HCT116 (cell line): ENCODE measurements around the gene TBXAS1. TPM values are rescaled to one million over a fixed set of nuclear protein-coding genes. Genes with fewer than 3 reads are reported as not detected.

Source experiments
- ATAC-seq: fragments of 200-7000 bp; cut with Tn5 transposase; 2 replicates; pipeline ENCODE4 v1.9.1; 2020; ENCODE audit warnings: mild to moderate bottlenecking, moderate library complexity
- BruUV-seq: library from RNA; stranded (reverse); fragments of 400-500 nt; replicated peaks from 2 replicates; lab custom pipeline; 2021; lab: Mats Ljungman, UMichigan
- CTCF ChIA-PET: fragments of 300-600 bp; sonication (Branson Sonifier 250); formaldehyde crosslinking; loops from one replicate; lab custom pipeline; 2021; ENCODE audit warnings: antibody characterized with exemption; lab: Charles Lee
- POLR2A ChIA-PET: fragments of 300-600, 350-600 bp; sonication (Branson Sonifier 250); formaldehyde crosslinking; loops from one replicate; lab custom pipeline; 2021; ENCODE audit warnings: antibody characterized with exemption; lab: Charles Lee
- RAD21 ChIA-PET, 2 experiments: fragments of 300-600 bp; sonication (Branson Sonifier 250); formaldehyde crosslinking; loops; one replicate each; lab custom pipeline; 2023; ENCODE audit warnings: low total read pairs in 2 of 2; ENCODE audit not compliant: uncharacterized antibody in 2 of 2, unreplicated experiment in 2 of 2, low non-redundant PET in 1 of 2; lab: Charles Lee
- DNase-seq: peaks from one replicate; pipeline ENCODE4 v3.0.0-alpha.2; 2010; ENCODE audit warnings: low read depth, low spot score
- H2AFZ ChIP-seq: fragments of 200-600 bp; shearing (Covaris generic), sonication (generic); 2 replicates; pipeline ENCODE4 v1.6.1; 2017; ENCODE audit warnings: low read depth, mixed run types, mixed read lengths, antibody characterized with exemption, low read length; ENCODE audit not compliant: poor library complexity, severe bottlenecking
- H3K27ac ChIP-seq: 2 replicates; pipeline ENCODE4 v1.5.1; 2012; ENCODE audit warnings: low read depth, low read length
- H3K27me3 ChIP-seq: fragments of 200-600 bp; sonication (generic); 2 replicates; pipeline ENCODE4 v1.6.1; 2016; ENCODE audit warnings: mixed run types, low read length, mixed read lengths; ENCODE audit not compliant: insufficient read depth
- H3K36me3 ChIP-seq, 2 experiments: fragments of 200-500 bp in 1 of 2; fragments of 200-600 bp in 1 of 2; sonication (Bioruptor generic) in 1 of 2; sonication (generic) in 1 of 2; 2 replicates each; pipeline versions ENCODE4 v1.5.1 to v1.6.1; 2014 to 2016; ENCODE audit warnings: low read length in 2 of 2, inconsistent platforms in 1 of 2, mixed read lengths in 1 of 2, mixed run types in 1 of 2; ENCODE audit not compliant: insufficient read depth in 2 of 2, control insufficient read depth in 1 of 2
- H3K4me1 ChIP-seq, 2 experiments: fragments of 200-600 bp in 1 of 2; sonication (generic) in 1 of 2; 2 replicates each; pipeline versions ENCODE4 v1.5.1 to v1.6.1; 2012 to 2017; ENCODE audit warnings: low read length in 2 of 2, inconsistent platforms in 1 of 2, mild to moderate bottlenecking in 1 of 2, mixed read lengths in 1 of 2, mixed run types in 1 of 2, moderate library complexity in 1 of 2; ENCODE audit not compliant: insufficient read depth in 2 of 2, control insufficient read depth in 1 of 2
- H3K4me2 ChIP-seq: fragments of 200-600 bp; sonication (generic); 2 replicates; pipeline ENCODE4 v1.6.1; 2017; ENCODE audit warnings: mixed run types, low read length, mixed read lengths
- H3K4me3 ChIP-seq, 2 experiments: fragments of 200-600 bp in 1 of 2; sonication (generic) in 1 of 2; replicated peaks in 1 of 2; 2 replicates each; pipeline ENCODE4 v1.5.1; 2011 to 2016; ENCODE audit warnings: low read length in 2 of 2, control low read depth in 1 of 2, low read depth in 1 of 2, mild to moderate bottlenecking in 1 of 2, mixed read lengths in 1 of 2, mixed run types in 1 of 2
- H3K79me2 ChIP-seq: fragments of 200-600 bp; sonication (generic); 2 replicates; pipeline ENCODE4 v1.6.1; 2017; ENCODE audit warnings: mild to moderate bottlenecking, mixed run types, low read length, moderate library complexity, mixed read lengths; ENCODE audit not compliant: insufficient read depth
- H3K9ac ChIP-seq: fragments of 200-600 bp; sonication (generic); 2 replicates; pipeline ENCODE4 v1.6.1; 2016; ENCODE audit warnings: low read length, mixed read lengths
- H3K9me2 ChIP-seq: fragments of 200-600 bp; sonication (generic), shearing (Covaris generic); 2 replicates; pipeline ENCODE4 v1.6.1; 2017; ENCODE audit warnings: mixed run types, mild to moderate bottlenecking, moderate library complexity; ENCODE audit not compliant: insufficient read depth
- H3K9me3 ChIP-seq, 2 experiments: fragments of 200-500 bp in 1 of 2; fragments of 200-600 bp in 1 of 2; sonication (Bioruptor generic) in 1 of 2; sonication (generic) in 1 of 2; 2 replicates each; pipeline ENCODE4 v1.6.1; 2014 to 2017; ENCODE audit warnings: low read length in 2 of 2, mixed read lengths in 2 of 2, inconsistent platforms in 1 of 2, low read depth in 1 of 2, mild to moderate bottlenecking in 1 of 2, mixed run types in 1 of 2, moderate library complexity in 1 of 2; ENCODE audit not compliant: control insufficient read depth in 1 of 2, insufficient read depth in 1 of 2
- H4K20me1 ChIP-seq: fragments of 200-600 bp; sonication (generic), shearing (Covaris generic); 2 replicates; pipeline ENCODE4 v1.6.1; 2017; ENCODE audit warnings: mixed run types, mild to moderate bottlenecking, moderate library complexity; ENCODE audit not compliant: insufficient read depth
- CBX3 ChIP-seq: IDR thresholded peaks from 2 replicates; pipeline ENCODE4 v1.6.1; 2012; ENCODE audit warnings: low read depth
- CEBPB ChIP-seq: IDR thresholded peaks from 2 replicates; pipeline ENCODE4 v1.6.1; 2012; ENCODE audit warnings: low read depth
- EGR1 ChIP-seq: IDR thresholded peaks from 2 replicates; pipeline ENCODE4 v1.6.1; 2012; ENCODE audit warnings: low read depth
- EZH2 ChIP-seq: fragments of 200-600 bp; sonication (generic); IDR thresholded peaks from 2 replicates; pipeline ENCODE4 v1.6.1; 2017; ENCODE audit warnings: antibody characterized with exemption, mixed run types
- EZH2phosphoT487 ChIP-seq: fragments of 200-600 bp; IDR thresholded peaks from 2 replicates; pipeline ENCODE4 v1.6.1; 2018; ENCODE audit warnings: antibody characterized with exemption, borderline replicate concordance
- RAD21 ChIP-seq: IDR thresholded peaks from 2 replicates; pipeline ENCODE4 v1.6.1; 2012; ENCODE audit warnings: low read depth, mild to moderate bottlenecking
- SIN3A ChIP-seq: IDR thresholded peaks from 2 replicates; pipeline ENCODE4 v1.6.1; 2012; ENCODE audit warnings: low read depth
- SP1 ChIP-seq: IDR thresholded peaks from 2 replicates; pipeline ENCODE4 v1.6.1; 2012; ENCODE audit warnings: low read depth
- SRF ChIP-seq: IDR thresholded peaks from 2 replicates; pipeline ENCODE4 v1.6.1; 2012; ENCODE audit warnings: low read depth
- ZFX ChIP-seq: fragments of 450-650 bp; IDR thresholded peaks from 2 replicates; pipeline ENCODE4 v1.6.1; 2017
- intact Hi-C: fragments of 100-400 bp; cut with micrococcal nuclease; formaldehyde crosslinking; loops from 2 replicates; pipeline ENCODE4 v1.10.0; 2022
- total RNA-seq: library from RNA; stranded (reverse); gene quantifications from one replicate; pipeline ENCODE4 v1.2.1, GENCODE V29; 2021; ENCODE audit not compliant: unreplicated experiment

The TBXAS1 gene
- total RNA-seq, 1 experiment from 2014 or later = 1.4 TPM

- Histone ChIP-seq H4K20me1 (no peaks in the 10 kb centered on the region), H3K4me1 (no peaks in the 10 kb centered on the region), H3K4me3 (no peak overlapping the region), H3K27me3 (no peaks in the 10 kb centered on the region), H3K9me2 (no peaks in the 10 kb centered on the region), H3K27ac (no peak overlapping the region), H3K4me2 (no peak overlapping the region), H3K9ac (no peak overlapping the region), H3K36me3 (no peaks in the 10 kb centered on the region), H3K9me3 (no peaks in the 10 kb centered on the region), H2AFZ (no peak overlapping the region), H3K79me2 (no peaks in the 10 kb centered on the region)
- ChIA-PET POLR2A (no interaction called here), CTCF (no interaction called here), RAD21 (no interaction called here)
- intact Hi-C loops = no loop called here
- DNase-seq = no peak
- ATAC-seq = no peak
- TF ChIP-seq SP1 = no peak
- no peak for TF ChIP-seq SRF
- BruUV-seq = no TSS peak
Measured at GRCh38 chr7:140027858-140028257, 198.8 kb downstream of the TBXAS1 start.

DNA sequence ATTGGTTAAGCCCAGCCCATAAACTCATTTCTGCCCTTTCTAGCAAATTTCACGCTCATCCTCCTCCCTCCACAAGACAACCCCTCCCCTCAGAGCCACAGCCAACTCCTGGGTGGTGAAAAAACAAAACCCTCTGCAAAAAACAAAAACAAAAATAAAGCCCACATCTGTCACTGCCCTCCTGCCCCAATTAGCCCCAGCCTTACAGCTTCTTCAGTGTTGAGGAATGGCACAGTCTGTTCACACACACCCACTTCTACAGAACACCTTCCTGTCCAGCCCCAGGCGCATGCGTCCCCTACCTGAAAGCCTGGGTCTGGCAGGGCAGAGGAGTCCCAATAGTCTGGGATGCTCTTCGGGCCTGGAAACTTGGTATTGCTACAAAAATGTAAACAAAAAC is 199.2 kb downstream of the TBXAS1 start:
- CTCF ChIA-PET = no interaction called here
- Histone ChIP-seq H2AFZ (no peak overlapping the region), H3K79me2 (no peaks in the 10 kb centered on the region)

More for the DNA sequence above, 199.2 kb downstream of the TBXAS1 start:
- no peaks in the 10 kb centered on the region; a peak in 1 of 4 replicates for H3K4me1 ChIP-seq
- RAD21 ChIA-PET = no interaction called here
- H3K9me3 ChIP-seq = no peaks in the 10 kb centered on the region
- DNase-seq = no peak
- POLR2A ChIA-PET = no interaction called here
- no peaks in the 10 kb centered on the region for H3K36me3 ChIP-seq
- TF ChIP-seq SRF (no peak), CEBPB (no peak), EGR1 (no peak), CBX3 (no peak), ZFX (no peak), EZH2 (no peak), SIN3A (no peak), RAD21 (no peak), EZH2phosphoT487 (no peak), SP1 (no peak)
- intact Hi-C loops = no loop called here
- H3K4me3 ChIP-seq = no peak overlapping the region
- no peaks in the 10 kb centered on the region for H4K20me1 ChIP-seq
- H3K9ac ChIP-seq = no peak overlapping the region
- H3K27me3 ChIP-seq = no peaks in the 10 kb centered on the region
- no peaks in the 10 kb centered on the region for H3K9me2 ChIP-seq
- no peak overlapping the region for H3K4me2 ChIP-seq
- no peak for ATAC-seq
- no TSS peak for BruUV-seq
- no peak overlapping the region for H3K27ac ChIP-seq
